H1 (cell line): Measurements from ENCODE around the gene TGM1. TPM values are rescaled to one million over a fixed set of nuclear protein-coding genes. Genes with fewer than 3 reads are reported as not detected.

ENCODE experiments used
- CTCF ChIA-PET: fragments of 300-600 bp; sonication (Branson Sonifier 250); formaldehyde crosslinking; loops from one replicate; lab custom pipeline; 2021; ENCODE audit not compliant: partially characterized antibody; lab: Charles Lee
- POLR2A ChIA-PET: fragments of 300-600 bp; sonication (Branson Sonifier 250); formaldehyde crosslinking; loops from one replicate; lab custom pipeline; 2021; ENCODE audit warnings: inconsistent platforms; ENCODE audit not compliant: partially characterized antibody; lab: Charles Lee
- DNase-seq, 2 experiments: peaks; one replicate each; pipeline versions ENCODE4 v3.0.0 to v3.0.0-alpha.2; 2010 to 2022; ENCODE audit warnings: low spot score in 2 of 2, low read depth in 1 of 2, mixed read lengths in 1 of 2
- FAIRE-seq: peaks from 2 replicates; lab custom pipeline; 2011; peaks lifted over from hg19 to GRCh38; lab: Jason Lieb, UNC
- H2AFZ ChIP-seq: 2 replicates; pipeline ENCODE4 v1.8.1; 2012; ENCODE audit warnings: low read length, inconsistent platforms
- H2AK5ac ChIP-seq: 2 replicates; pipeline ENCODE4 v1.6.1; 2013; ENCODE audit warnings: low read depth, low read length
- H2BK120ac ChIP-seq: replicated peaks from 2 replicates; pipeline ENCODE3; 2013; ENCODE audit warnings: low read depth, low read length, inconsistent platforms
- H2BK12ac ChIP-seq: 2 replicates; pipeline ENCODE4 v1.6.1; 2013; ENCODE audit warnings: low read depth, low read length
- H2BK15ac ChIP-seq: 2 replicates; pipeline ENCODE4 v1.6.1; 2013; ENCODE audit warnings: low read length
- H2BK20ac ChIP-seq: 2 replicates; pipeline ENCODE4 v1.6.1; 2013; ENCODE audit warnings: low read length
- H2BK5ac ChIP-seq: 2 replicates; pipeline ENCODE4 v1.6.1; 2013; ENCODE audit warnings: low read depth, low read length
- H3K14ac ChIP-seq: 2 replicates; pipeline ENCODE4 v1.6.1; 2013; ENCODE audit warnings: inconsistent platforms; ENCODE audit not compliant: insufficient read length
- H3K18ac ChIP-seq: 2 replicates; pipeline ENCODE4 v1.6.1; 2013; ENCODE audit warnings: low read length; ENCODE audit errors: extremely low read depth
- H3K23ac ChIP-seq: 2 replicates; pipeline ENCODE4 v1.6.1; 2013; ENCODE audit warnings: inconsistent platforms; ENCODE audit not compliant: insufficient read length
- H3K23me2 ChIP-seq: 2 replicates; pipeline ENCODE4 v1.6.1; 2013; ENCODE audit warnings: low read depth, low read length
- H3K27ac ChIP-seq: 2 replicates; pipeline ENCODE4 v1.6.1; 2011; ENCODE audit warnings: low read depth, low read length, inconsistent platforms
- H3K27me3 ChIP-seq, 4 experiments: replicated peaks in 1 of 4; 1 replicate in 1 of 4; 2 replicates in 3 of 4; pipeline versions ENCODE4 v1.6.1 to v1.8.1; 2011 to 2013; ENCODE audit warnings: low read length in 3 of 4, mild to moderate bottlenecking in 3 of 4, inconsistent platforms in 2 of 4, mixed read lengths in 2 of 4, moderate library complexity in 1 of 4; ENCODE audit not compliant: control insufficient read depth in 3 of 4, insufficient read depth in 3 of 4; ENCODE audit errors: extremely low read depth in 1 of 4
- H3K36me3 ChIP-seq, 4 experiments: 2 replicates each; pipeline versions ENCODE4 v1.6.1 to v1.8.1; 2011 to 2013; ENCODE audit warnings: mild to moderate bottlenecking in 4 of 4, low read length in 3 of 4, moderate library complexity in 2 of 4, control low read depth in 1 of 4, inconsistent platforms in 1 of 4; ENCODE audit not compliant: insufficient read depth in 4 of 4, control insufficient read depth in 2 of 4
- H3K4ac ChIP-seq: replicated peaks from 2 replicates; pipeline ENCODE3; 2013; ENCODE audit warnings: low read length, low read depth, mixed read lengths, inconsistent platforms; ENCODE audit not compliant: insufficient read length
- H3K4me1 ChIP-seq, 4 experiments: replicated peaks in 1 of 4; 1 replicate in 1 of 4; 2 replicates in 3 of 4; pipeline versions ENCODE4 v1.6.1 to v1.8.1; 2011 to 2013; ENCODE audit warnings: low read length in 3 of 4, inconsistent platforms in 2 of 4, mixed read lengths in 1 of 4; ENCODE audit not compliant: insufficient read depth in 4 of 4, control insufficient read depth in 3 of 4
- H3K4me2 ChIP-seq, 2 experiments: 2 replicates each; pipeline versions ENCODE4 v1.6.1 to v1.8.1; 2011 to 2013; ENCODE audit warnings: low read depth in 2 of 2, low read length in 2 of 2, control low read depth in 1 of 2, inconsistent platforms in 1 of 2, mild to moderate bottlenecking in 1 of 2; ENCODE audit not compliant: insufficient read depth in 1 of 2
- H3K4me3 ChIP-seq, 4 experiments: fragments of 200-600, 300-600 bp in 1 of 4; sonication (generic), shearing (Covaris generic), sonication (Bioruptor Twin) in 1 of 4; 2 replicates each; pipeline versions ENCODE4 v1.5.1 to v1.8.1; 2011 to 2016; ENCODE audit warnings: low read length in 4 of 4, low read depth in 3 of 4, control low read depth in 2 of 4, inconsistent platforms in 2 of 4, mild to moderate bottlenecking in 2 of 4, mixed read lengths in 1 of 4, moderate library complexity in 1 of 4; ENCODE audit not compliant: insufficient read depth in 2 of 4; ENCODE audit errors: extremely low read depth in 1 of 4
- H3K56ac ChIP-seq: replicated peaks from 2 replicates; pipeline ENCODE3; 2013; ENCODE audit warnings: low read depth, mild to moderate bottlenecking, mixed read lengths, low read length, inconsistent platforms; ENCODE audit not compliant: insufficient read length
- H3K79me1 ChIP-seq: 2 replicates; pipeline ENCODE4 v1.6.1; 2013; ENCODE audit warnings: low read depth, low read length, control low read depth
- H3K79me2 ChIP-seq, 2 experiments: 2 replicates each; pipeline versions ENCODE4 v1.6.1 to v1.8.1; 2012 to 2013; ENCODE audit warnings: low read length in 2 of 2, mild to moderate bottlenecking in 2 of 2, inconsistent platforms in 1 of 2; ENCODE audit not compliant: insufficient read depth in 2 of 2, control insufficient read depth in 1 of 2
- H3K9ac ChIP-seq, 4 experiments: replicated peaks in 1 of 4; 1 replicate in 1 of 4; 2 replicates in 3 of 4; pipeline versions ENCODE4 v1.6.1 to v1.8.1; 2011 to 2013; ENCODE audit warnings: low read depth in 3 of 4, low read length in 3 of 4, control low read depth in 2 of 4, mild to moderate bottlenecking in 2 of 4, moderate library complexity in 2 of 4, inconsistent platforms in 1 of 4; ENCODE audit errors: extremely low read depth in 1 of 4
- H3K9me3 ChIP-seq, 2 experiments: 2 replicates each; pipeline versions ENCODE4 v1.6.1 to v1.8.1; 2012 to 2013; ENCODE audit warnings: mild to moderate bottlenecking in 2 of 2, moderate library complexity in 2 of 2, control low read depth in 1 of 2, inconsistent platforms in 1 of 2, low read depth in 1 of 2, low read length in 1 of 2, mixed read lengths in 1 of 2; ENCODE audit not compliant: insufficient read depth in 2 of 2
- H4K20me1 ChIP-seq, 2 experiments: replicated peaks in 1 of 2; 2 replicates each; pipeline versions ENCODE3 to v1.8.1; 2011 to 2013; ENCODE audit warnings: inconsistent platforms in 2 of 2, low read length in 2 of 2, mild to moderate bottlenecking in 1 of 2; ENCODE audit not compliant: insufficient read depth in 2 of 2, control insufficient read depth in 1 of 2
- H4K5ac ChIP-seq: 2 replicates; pipeline ENCODE4 v1.6.1; 2013; ENCODE audit warnings: low read length, low read depth, mixed read lengths, inconsistent platforms; ENCODE audit not compliant: insufficient read length
- H4K8ac ChIP-seq: 2 replicates; pipeline ENCODE4 v1.8.0; 2013; ENCODE audit warnings: mild to moderate bottlenecking, moderate library complexity, low read length, inconsistent platforms; ENCODE audit not compliant: insufficient read depth; ENCODE audit errors: extremely low read depth
- H4K91ac ChIP-seq: replicated peaks from 2 replicates; pipeline ENCODE3; 2013; ENCODE audit warnings: low read length, mixed read lengths, inconsistent platforms; ENCODE audit not compliant: insufficient read length
- BACH1 ChIP-seq: IDR thresholded peaks from 2 replicates; pipeline ENCODE4 v1.6.1; 2012; ENCODE audit warnings: low read length, improper control_type of control experiment
- CHD2 ChIP-seq: IDR thresholded peaks from 2 replicates; pipeline ENCODE4 v1.6.1; 2012; ENCODE audit warnings: low read length, improper control_type of control experiment
- EGR1 ChIP-seq: IDR thresholded peaks from 2 replicates; pipeline ENCODE4 v1.6.1; 2011; ENCODE audit warnings: low read depth, low read length, borderline replicate concordance
- GTF2F1 ChIP-seq: IDR thresholded peaks from 2 replicates; pipeline ENCODE4 v1.6.1; 2012; ENCODE audit warnings: low read depth, low read length, improper control_type of control experiment, borderline replicate concordance
- PHF8 ChIP-seq: fragments of 200-600 bp; sonication (generic); conservative IDR thresholded peaks from 2 replicates; pipeline ENCODE4 v1.7.1; 2012; ENCODE audit warnings: low read depth, mild to moderate bottlenecking, inconsistent platforms, low read length, moderate library complexity
- POLR2A ChIP-seq, 2 experiments: IDR thresholded peaks; 1 replicate in 1 of 2; 2 replicates in 1 of 2; pipeline ENCODE4 v1.6.1; 2011; ENCODE audit warnings: low read depth in 2 of 2, low read length in 2 of 2, mild to moderate bottlenecking in 2 of 2; ENCODE audit errors: control extremely low read depth in 1 of 2
- SIRT6 ChIP-seq: IDR thresholded peaks from one replicate; pipeline ENCODE4 v1.7.1; 2012; ENCODE audit warnings: low read length, inconsistent platforms
- ZNF274 ChIP-seq: IDR thresholded peaks from 2 replicates; pipeline ENCODE4 v1.7.0; 2012; ENCODE audit warnings: low read length, borderline replicate concordance; ENCODE audit errors: extremely low read depth
- WGBS, 2 experiments: shearing (Covaris generic) in 1 of 2; methylation state at CpG; one replicate each; pipeline versions ENCODE4 v1.1.6 to v1.1.7; 2013 to 2015; ENCODE audit warnings: low lambda C conversion rate in 2 of 2, mixed read lengths in 2 of 2, inconsistent platforms in 1 of 2, low coverage in 1 of 2, missing lambda C conversion rate in 1 of 2; ENCODE audit not compliant: insufficient replicate concordance in 2 of 2, insufficient coverage in 1 of 2, insufficient read length in 1 of 2; ENCODE audit errors: extremely low coverage in 1 of 2, missing lambda C conversion rate in 1 of 2; 5-methylcytosine and 5-hydroxymethylcytosine counted together
- polyA plus RNA-seq, 7 experiments: library from polyadenylated mRNA; depleted of rRNA in 3 of 7; stranded (reverse) in 5 of 7; unstranded in 2 of 7; fragments of >200 nt in 5 of 7; fragments of 200-250 nt in 2 of 7; gene quantifications; 1 replicate in 5 of 7; 2 replicates in 1 of 7; 4 replicates in 1 of 7; pipeline versions ENCODE4 v1.2.1 to v1.2.3, GENCODE V29; 2011 to 2013; ENCODE audit warnings: missing spikeins in 2 of 7, mixed read lengths in 2 of 7
- total RNA-seq: library from RNA; stranded (reverse); fragmentation: NEBNext Ultra II Directional; extraction: Animal tissue kit (Norgen Biotek cat#: 25700); gene quantifications from 2 replicates; pipeline ENCODE4 v1.2.1, GENCODE V29; 2021

Gene TGM1
- total and polyA plus RNA-seq, 2 of the 8 experiments (the other 6 are each of a cell fraction or from before 2014, with no cell fraction given), result 1.8 to 2.2 TPM

- no peak overlapping the region for H4K91ac ChIP-seq
- 0 out of 2 replicates have a peak overlapping the region, but pooled peaks have one; percentile 44 for H2BK5ac ChIP-seq
- H2AFZ ChIP-seq, result no peak overlapping the region
- no peak overlapping the region for H2BK12ac ChIP-seq
- peaks cover 5% of the 10 kb centered on the region for H3K23me2 ChIP-seq
- H2AK5ac ChIP-seq, result no peak overlapping the region
- 94% methylated on average over 14 of the region's 14 CpGs; no CpG with 5 or more reads in 1 of the 2 experiments for WGBS, 2 experiments
- H3K4me1 ChIP-seq, result peaks cover 0 to 4% (median 2%) of the 10 kb centered on the region in 4 experiments; a peak in 4 of 7 replicates
- H3K4me2 ChIP-seq, result peak overlapping the region; percentile 55 to 97; a peak in 1 of 4 replicates
- no peak for FAIRE-seq
- H2BK15ac ChIP-seq, result no peak overlapping the region
- no peaks in the 10 kb centered on the region for H3K79me2 ChIP-seq
- H3K27ac ChIP-seq, result no peak overlapping the region
- no peak overlapping the region; a peak in 1 of 8 replicates for H3K4me3 ChIP-seq
- no peaks in the 10 kb centered on the region; a peak in 1 of 7 replicates for H3K27me3 ChIP-seq
- no peak overlapping the region for H2BK20ac ChIP-seq
- no peak overlapping the region for H4K5ac ChIP-seq
- H2BK120ac ChIP-seq, result no peak overlapping the region
- CTCF ChIA-PET, result interaction anchor here (1.0 to 8.6 kb wide), 16 partner anchors 11 to 213 kb away, joined by 3 to 94 read pairs (median 6); partner anchors contain the start of genes CIDEB, DHRS1, GMPR2 and IRF9
- H3K56ac ChIP-seq, result no peak overlapping the region
- H3K23ac ChIP-seq, result no peak overlapping the region
- H3K9me3 ChIP-seq, result no peaks in the 10 kb centered on the region
- no peak for DNase-seq
- H3K9ac ChIP-seq, result no peak overlapping the region
- H3K18ac ChIP-seq, result no peak overlapping the region
- no peak overlapping the region for H3K4ac ChIP-seq
- no peak overlapping the region for H3K14ac ChIP-seq
- no peaks in the 10 kb centered on the region; a peak in 3 of 8 replicates for H3K36me3 ChIP-seq
- TF ChIP-seq SIRT6 (no peak), ZNF274 (no peak), GTF2F1 (no peak), POLR2A (IDR thresholded peaks at IDR 0.05; ENCODE audit: control extremely low read depth in 1 of 2, low read depth in 2 of 2, low read length in 2 of 2) (no peak), BACH1 (no peak), PHF8 (no peak), CHD2 (no peak), EGR1 (no peak)
- H4K20me1 ChIP-seq, result peaks cover 0 to 2% of the 10 kb centered on the region in 2 experiments
- no peaks in the 10 kb centered on the region for H3K79me1 ChIP-seq
- POLR2A ChIA-PET, result interaction anchor here (0.8 to 3.8 kb wide), 15 partner anchors 8 to 134 kb away, joined by 3 to 26 read pairs (median 8); partner anchors contain the start of genes CHMP4A, GMPR2, PSME1 and TINF2
- peak overlapping the region; percentile 78; the same call in 1 of the 2 replicates for H4K8ac ChIP-seq
Measured at GRCh38 chr14:24269910-24270536, 7.0 kb upstream of the TGM1 start.
